Right lobe of liver (tissue), 4 donors: ENCODE data around the gene KLRC4.

ENCODE experiments used
- CTCF ChIP-seq, 4 donors: fragments of 200-600 bp in 3 of 4; fragments of 450-650 bp in 1 of 4; IDR thresholded peaks; one replicate each; pipeline versions ENCODE4 v1.5.1 to v1.8.0; 2016 to 2022; ENCODE audit warnings: antibody characterized with exemption in 4 of 4, mild to moderate bottlenecking in 2 of 4
- POLR2A ChIP-seq: fragments of 450-650 bp; IDR thresholded peaks from one replicate; pipeline ENCODE4 v1.6.1; 2017; ENCODE audit warnings: antibody characterized with exemption, mild to moderate bottlenecking
- donor health status: DM: no; HTN: no; CAD: no.
- donor health status: DM: no; HTN: no; CAD: no.
- donor health status: DM: no; HTN: yes; CAD: no.

GRCh38 chr12:10457760-10458159 lies 48.2 kb upstream of the KLRC4 start:
- TF ChIP-seq CTCF (IDR thresholded peaks at IDR 0.05) (no peak), POLR2A (no peak)
